Dedifferentiated amniotic fluid mesenchymal stem cell (primary cell): ENCODE data around the gene FZR1.
A peak's percentile ranks its signal among the peaks of the same experiment; 100 is the strongest.

Experiments used
- DNase-seq: peaks from one replicate; pipeline ENCODE4 v3.0.0-alpha.2; 2016; ENCODE audit errors: extremely low spot score

Gene FZR1

DNA sequence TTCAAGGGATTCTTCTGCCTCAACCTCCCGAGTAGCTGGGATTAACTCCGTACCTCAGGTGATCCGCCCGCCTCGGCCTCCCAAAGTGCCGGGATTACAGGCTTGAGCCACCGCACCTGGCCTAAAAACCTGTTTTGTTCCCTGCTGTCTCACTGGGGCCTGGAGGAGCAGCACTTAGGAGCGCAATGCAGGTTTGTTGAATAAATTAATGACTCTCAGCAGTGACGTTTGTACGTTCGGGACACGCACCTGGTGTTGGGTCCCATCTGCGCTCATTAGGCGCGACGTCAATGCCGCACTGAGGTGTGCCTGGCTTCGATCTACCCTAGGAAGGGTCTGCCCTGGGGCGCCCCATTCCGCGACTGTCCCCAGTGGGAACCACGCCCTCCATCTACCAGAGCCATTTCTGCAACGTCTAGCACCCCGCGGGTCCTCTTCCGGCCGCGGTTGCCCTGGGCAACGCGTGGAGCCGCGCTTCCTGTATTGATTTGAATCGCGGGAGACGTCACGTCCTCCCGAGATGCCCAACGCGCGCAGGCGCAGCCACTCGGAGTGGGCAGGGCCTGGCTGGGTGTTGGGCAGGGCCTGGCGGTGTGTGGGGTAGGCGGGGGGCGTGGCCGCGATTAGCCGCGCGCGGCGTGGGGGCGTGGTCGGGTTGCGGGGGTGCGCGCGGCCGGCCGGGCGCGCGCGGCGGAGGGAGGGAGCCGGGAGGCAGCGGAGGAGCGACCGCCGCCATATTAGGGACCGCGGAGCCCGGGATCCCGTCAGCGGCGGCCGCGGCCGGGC, at the start of gene FZR1:
TSS of gene FZR1 (plus strand) at position 714 of the 786 bp plus-strand sequence. CDS start 16,679 bp downstream, outside the sequence.
- peak; percentile 98 for DNase-seq

DNA sequence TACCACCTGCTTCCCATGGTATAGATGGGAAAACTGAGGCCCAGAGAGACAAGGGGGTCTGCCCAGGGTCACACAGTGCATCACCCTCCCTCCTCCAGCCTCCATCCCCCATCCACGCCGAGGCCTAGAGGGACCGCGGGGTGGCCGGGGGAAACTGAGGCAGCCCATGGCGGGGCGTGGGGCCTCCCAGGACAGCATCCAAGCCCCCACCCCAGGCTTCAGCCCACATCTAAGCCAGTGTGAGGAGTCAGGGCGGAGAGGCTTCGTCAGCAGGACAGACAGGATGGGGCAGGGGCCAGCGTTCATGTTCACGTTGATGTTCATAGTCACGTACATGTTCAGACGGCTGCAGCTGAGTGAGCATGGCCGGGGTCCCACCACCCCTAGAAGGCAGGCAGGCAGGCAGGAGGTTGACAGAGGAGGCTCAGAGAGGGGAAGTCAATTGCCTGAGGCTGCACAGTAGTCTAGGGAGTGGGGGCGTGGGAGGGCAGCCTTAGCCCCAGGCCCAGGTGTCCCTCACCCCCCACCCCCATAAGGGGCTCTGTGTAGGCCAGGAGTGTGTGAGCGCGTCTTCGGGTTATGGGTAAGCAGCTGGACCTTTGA, 49.1 kb upstream of the FZR1 start:
- DNase-seq: no peak

DNA sequence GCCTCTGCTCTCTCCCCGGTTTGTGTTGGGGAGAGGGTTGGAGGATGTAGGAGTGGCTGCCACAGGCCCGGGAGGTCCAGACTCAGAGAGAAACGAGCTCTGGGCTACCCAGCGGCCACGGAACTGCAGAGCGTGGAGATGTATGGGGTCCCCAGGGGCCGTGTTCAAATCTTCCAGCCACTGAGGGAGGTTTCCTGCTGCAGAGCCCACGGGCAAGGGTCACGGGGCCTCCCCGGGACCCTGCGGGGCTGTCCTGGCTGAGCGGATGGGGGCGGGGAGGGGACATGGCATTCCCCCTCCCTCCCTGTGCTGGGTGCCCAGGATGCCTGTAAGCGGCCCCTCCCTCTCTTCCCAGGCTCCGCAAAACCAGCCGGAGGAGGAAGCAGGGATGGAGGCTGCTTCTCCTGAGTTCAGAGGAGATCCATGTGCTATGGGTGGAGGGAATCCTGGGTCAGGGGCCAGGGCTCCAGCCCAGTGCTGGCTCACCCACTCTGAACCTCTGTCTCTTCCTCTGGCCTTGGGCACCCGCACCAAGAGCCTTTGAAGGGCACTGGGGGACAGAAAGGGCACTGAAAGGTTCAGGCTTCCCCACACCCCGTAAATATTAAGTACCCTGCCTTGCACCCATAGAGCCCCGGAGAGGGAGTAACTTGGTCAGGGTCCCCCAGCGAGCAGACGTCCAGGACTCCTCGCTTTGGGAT, 48.4 kb upstream of the FZR1 start:
- no peak for DNase-seq

DNA sequence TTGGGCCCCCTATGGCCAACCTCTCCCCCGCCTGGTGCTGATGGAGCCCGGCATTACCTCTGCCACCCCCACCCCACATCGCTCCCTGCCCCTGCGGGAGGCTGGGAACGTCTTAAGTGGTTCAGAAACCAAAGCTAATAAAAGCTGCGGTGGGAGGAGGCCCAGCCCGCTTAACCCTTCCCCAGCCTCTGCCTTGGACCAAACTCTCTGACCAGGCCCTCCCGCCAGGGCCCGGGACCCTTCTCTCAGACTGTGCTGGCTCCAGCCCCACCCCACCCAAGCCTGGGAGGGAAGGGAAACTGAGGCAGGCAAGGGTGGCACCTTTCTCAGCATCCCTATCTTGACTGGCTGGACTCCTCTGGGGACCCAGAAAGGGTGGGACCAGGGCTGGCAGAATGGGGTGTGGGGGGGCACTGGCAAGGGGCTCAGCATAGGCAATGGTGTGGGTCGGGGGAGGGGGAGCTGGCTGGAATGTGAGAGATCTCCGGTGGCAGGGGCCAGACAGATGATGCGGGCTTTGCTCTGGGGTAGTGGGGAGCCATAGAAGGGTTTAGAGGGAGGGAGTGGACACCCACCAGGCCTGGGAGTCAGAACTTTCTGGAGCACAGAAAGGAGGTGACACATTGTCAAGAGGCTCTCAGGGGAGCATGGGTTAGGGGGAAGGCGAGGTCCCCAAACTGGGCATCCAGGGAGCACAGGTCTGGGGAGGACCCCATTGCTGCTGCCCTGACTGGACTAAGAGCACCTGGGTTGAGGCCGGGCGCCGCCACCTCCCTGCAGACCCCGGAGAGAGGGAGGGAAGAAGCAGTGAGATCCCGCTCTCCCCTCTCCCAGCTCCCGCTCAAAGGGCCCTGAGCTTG, 47.7 kb upstream of the FZR1 start:
- DNase-seq: no peak

DNA sequence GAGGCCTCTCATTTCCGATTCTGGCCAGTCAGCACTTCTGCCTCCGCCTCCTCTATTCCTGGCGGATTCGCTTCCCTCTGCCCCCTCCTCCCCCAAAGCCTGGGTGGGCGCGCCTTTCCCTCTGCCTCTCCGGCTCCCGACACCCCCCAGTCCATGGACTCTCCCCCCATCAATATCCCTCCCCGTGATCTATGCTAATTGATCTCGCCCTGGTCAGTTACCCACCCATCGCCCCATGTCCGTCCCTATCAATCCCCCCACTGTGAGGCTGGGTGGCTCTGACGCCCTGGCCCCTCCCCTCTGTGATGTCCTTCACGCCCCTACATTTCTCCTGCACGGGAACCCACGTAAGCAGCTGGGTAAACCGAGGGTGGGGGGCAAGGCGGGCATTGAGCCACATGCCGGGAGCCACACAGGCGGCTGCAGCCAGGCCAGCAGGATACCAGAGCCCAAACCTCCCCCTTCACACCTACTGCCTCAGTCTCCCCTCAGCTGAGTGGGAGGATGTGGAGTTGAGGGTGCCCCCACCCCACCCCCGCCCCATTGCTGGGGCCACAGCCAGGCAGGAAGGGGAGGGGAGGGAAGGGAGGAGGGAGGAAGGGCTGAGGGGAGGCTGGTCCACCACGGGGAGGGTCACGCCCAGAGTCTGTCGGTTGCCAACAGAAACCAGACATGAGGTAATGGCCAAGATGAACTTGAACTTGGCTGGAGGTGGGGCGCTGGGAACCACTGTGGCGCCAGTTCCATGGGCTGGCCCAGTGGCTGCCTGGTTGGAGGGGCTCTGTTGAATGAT, 46.8 kb upstream of the FZR1 start:
- peak; percentile 57 for DNase-seq

DNA sequence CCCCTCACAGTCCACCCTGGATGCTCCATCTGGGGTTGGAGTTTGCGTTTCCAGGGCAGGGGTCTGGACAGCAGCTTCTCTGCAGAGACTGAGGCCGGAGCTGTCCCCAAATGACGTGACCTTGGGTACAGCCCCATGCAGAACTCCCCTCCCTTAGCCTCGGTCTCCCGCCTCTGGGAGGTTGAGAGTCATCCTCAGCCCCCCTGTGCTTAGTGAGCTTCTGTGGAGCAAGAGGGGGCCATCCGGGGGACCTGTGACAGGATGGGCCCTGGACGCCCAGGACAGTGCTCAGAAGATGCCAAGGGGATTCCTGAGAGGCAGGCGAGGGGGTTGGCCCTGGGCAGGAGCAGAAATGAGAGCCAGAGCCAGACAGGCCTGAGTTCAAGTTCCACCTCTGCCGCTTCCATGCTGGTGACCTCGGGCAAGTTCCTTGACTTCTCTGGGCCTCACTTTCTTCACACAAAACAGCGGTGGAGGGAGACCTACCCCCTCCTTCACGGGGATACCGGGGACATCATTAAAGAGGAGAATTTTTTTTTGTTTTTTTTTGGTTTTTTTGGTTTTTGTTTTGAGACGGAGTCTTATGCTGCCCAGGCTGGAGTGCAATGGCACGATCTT, 46.0 kb upstream of the FZR1 start:
- DNase-seq: no peak

DNA sequence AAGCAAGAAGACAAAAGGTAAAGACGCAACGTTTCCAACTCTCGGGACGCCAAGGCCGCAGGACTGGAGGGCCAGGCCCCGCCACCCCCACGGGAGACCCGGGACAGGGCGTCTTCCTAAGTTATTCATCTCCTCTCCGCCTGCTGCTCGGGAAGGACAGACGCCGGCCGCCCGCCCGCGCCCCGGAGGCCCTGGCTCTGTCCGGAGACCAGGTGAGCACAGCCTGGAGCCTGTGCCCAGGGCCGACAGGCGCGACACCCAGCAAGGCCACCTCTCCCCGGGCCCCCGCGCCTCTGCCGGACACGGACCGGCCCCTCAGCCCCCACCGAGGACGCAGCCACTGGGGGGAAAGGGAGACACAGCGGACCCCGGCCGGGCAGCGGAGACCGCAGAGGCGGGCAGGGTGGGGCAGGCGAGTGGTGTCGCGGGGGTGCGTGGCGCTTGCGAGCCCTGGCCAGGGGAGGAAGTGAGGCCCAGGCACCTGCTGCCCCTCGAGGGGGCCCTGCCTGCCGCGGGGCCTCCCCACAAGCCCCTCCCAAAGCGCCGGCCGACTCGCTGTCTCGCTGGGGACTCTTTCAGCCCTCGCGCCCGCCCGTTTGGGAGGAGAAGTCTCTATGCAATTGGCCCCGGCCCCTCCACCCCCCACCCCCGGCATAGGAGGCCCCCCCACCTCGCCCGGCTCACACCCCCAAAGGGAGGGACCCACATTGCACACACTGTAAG, 43.0 kb upstream of the FZR1 start:
- no peak for DNase-seq

DNA sequence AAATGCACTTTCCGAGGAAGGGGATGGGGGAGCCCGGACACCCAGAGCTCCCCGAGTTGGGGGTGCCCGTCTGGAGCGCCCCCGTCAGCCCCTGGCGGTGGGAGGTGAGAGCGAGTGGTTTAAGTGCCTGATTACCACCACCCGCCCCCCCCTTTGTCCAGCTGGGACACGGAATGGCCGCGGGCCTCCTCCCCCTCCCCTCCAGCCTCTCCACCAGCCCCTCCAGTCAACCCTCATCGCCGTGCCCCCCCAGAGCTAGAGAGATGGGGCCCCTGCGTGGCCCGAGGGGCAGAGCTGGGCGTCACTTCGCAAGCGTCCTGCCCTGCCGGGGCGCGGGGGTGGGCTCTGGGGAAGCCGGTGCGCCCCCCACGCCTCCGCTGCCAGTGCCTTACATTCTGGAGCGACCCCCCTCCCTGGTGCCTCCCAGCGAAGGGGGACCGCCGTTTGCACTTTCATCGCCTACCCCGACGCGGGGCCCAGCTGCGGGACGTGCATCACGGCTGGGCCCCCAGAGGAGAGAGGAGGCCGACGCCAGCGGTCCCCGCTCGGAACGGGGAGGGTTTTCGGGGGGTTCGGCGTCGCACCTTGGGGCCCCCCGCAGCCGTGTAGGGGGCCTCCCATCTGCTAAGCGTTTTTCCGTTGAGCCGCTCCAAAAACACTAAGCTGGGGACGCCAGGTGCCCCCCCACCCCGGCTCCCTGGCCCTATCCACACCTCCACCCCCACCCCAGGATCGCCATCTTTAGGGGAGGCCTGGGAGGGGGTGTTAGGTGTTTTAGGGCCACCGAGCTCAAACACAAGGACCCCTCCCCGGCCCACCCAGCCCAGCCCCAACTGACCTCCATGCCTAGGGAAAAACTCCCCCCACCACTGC, 42.2 kb upstream of the FZR1 start:
- DNase-seq: no peak

DNA sequence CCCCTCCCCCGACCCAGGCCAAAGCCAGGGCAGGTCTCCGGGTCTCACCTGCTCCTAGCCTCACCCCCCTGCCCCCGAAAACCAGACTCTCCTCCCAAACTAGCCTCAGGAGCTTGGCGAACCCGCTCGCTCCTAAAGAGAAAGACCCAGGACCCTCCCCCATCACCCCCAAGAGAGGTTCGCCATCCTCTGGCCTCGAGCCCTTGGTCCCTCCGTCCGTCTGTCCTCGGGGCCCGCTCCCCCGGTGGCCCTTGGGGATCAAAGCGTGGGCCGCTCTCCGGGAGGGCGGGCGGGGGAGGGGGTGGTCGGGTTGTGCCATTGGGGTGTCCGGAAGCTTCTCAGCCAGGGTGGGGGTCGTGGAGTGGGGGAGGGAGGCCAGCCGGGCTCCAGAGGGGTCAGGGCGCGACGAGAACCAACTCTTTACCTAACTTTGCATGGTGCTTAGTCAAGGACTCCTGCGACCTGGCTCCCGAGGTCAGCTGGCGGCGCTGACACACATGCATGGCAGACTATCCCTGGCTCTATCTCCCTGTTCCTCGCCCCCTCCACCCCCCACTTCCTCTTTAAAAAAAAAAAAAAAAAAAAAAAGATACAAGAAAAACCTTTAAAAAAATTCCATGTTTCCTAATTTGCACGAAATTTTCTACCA, 41.4 kb upstream of the FZR1 start:
- no peak for DNase-seq

DNA sequence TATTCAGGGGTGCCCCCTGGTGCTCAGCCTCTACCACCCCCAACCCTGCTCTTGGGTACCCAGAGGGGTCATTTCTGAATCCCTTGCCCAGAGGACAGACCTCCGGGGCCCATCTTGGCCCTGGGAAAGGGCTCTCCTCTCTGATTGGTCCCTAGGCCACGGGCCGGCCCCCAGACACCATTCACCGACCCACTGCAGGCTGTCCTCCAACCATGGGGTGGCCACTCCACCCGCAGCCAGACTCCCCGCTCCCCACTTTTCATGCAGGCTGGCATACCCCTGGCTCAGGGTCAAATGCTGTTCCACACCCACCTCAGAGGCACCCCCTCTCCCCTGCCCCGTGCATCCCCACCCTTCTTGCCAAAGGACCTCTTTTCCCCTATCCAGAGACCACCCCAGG, 40.6 kb upstream of the FZR1 start:
- no peak for DNase-seq

DNA sequence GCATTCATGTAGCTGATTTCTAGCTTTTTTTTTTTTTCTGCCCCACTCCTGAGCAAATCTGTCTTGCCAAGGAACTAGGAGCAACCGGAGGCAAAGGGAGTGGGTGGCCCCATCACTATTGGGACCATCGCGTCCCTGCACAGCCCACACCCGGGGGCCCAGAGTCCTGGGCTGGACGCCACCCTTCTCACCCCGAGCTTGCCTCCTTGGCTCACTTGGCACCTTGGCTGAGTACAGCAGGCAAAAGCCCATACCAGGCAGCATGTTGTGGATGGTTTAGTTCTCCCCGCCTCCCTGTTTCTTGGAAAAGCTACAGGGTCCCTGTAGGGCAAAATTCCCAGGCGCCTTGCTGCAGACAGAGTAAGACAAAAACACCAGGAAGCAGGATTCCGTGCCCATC, 39.5 kb upstream of the FZR1 start:
- DNase-seq: no peak

DNA sequence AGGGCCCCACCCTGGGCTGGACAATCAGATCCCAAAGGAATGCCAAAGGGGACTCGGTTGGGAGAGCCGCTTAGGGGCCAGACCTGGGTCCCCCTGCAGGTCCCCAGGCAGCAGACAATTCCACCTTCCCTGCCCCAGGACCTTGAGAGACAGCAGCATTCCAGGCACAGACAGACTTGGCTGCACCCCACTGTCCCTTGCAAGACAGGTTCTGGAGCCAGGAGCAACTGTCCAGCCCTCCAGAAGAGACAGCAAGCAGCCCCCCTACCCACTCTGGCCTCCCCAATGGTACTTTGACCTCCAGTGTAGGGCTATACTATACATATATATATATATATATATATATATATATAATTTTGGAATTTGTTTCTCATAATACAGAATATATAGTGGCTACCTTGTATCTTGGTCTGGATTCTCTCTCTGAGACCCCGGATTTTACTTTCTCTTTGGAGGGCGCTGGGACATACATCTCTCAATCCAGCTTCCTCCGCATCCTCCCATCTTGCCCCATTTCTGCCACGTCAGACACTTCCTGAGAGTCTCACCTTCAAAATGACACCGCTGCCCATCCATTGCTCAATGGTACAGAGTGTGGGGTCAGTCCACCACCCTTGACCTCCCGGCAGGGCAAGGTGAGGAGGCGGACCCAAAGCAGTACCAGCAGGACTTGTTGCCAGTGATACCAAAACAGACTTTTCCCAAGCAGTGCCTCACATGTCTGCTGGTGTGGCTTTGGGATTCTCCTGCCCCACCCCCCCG, 38.5 kb upstream of the FZR1 start:
- no peak for DNase-seq

DNA sequence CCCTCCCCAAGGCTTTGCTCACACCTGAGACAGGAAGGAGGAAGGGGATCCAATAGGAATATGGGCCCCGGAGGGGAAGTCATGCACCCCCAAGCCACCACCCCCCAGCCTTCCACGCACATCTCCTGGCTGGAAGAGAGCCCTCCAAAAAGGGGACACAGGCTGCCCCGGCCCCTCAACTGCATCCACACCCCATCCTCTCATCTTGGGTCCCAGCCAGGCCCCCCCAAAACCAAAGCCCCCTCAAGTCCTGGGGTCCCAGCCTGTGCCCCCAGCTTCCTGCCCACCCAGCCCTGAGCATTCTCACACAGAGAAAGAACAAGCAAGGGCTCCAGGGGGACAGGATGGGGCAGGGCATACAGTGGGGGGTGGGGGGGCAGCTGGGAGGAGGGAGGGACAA, 37.9 kb upstream of the FZR1 start:
- DNase-seq: no peak

DNA sequence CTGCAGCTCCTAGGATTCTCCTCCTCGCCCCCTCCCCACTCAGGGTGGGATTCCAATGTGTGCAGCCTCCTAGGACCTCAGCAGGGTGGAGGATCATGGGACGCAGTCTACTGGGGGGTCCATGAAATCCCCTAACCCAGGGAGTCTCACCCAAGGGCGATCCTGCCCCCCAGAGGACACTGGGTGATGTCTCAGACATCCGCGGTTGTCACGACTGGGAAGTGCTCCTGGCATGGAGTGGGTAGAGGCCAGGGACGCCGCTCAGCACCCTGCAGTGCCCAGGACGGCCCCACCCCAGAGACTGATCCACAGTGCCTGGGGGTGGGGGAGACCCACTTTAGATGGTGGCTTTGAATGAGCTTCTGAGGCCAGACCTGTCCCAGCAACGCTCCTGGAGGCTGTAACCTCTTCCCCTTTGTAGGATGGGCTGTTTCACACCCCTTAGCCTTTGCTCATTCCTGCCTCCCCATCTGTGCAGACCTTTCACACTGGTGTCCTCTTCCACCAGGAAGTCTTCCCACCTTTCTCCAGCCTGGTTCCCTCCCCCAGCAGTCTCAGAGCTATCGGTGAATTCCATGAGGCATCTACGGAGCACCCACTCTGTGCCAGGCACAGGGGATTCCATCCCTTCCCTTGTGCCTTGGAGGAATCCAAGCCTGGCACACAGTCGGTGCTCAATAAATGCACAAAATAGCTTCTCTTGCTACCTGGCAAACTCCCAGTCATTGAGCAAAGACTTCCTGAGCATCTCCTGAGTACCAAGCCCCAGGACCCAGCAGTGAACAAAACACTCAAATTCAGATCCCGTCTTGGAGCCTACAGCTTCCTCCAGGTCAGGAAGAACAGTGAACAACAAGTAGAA, 36.2 kb upstream of the FZR1 start:
- no peak for DNase-seq

DNA sequence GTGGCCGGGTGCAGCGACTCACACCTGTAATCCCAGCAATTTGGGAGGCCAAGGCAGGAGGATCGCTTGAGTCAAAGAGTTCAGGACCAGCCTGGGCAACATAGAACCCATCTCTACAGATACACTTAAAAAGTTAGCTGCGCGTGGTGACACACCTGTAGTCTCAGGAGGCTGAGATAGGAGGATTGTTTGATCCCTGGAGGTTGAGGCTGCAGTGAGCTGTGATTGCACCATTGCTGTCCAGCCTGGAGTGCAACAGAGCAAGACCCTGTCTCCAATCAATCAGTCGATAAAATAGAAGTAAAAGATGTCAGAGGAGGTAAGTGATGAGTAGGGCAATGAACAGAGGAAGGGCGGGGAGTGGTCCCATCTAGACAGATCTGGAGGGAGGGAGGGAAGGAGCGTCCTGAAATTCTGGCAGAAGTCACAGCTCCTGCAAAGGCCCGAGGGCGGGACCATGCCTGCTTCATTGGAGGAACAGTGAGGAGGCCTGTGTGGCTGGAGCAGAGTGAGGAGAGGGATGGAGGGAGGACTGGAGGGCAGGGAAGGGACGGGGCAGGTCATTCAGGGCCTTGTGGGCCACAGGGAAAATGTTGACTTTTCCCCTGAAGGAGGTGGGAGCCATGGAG, 35.5 kb upstream of the FZR1 start:
- no peak for DNase-seq

DNA sequence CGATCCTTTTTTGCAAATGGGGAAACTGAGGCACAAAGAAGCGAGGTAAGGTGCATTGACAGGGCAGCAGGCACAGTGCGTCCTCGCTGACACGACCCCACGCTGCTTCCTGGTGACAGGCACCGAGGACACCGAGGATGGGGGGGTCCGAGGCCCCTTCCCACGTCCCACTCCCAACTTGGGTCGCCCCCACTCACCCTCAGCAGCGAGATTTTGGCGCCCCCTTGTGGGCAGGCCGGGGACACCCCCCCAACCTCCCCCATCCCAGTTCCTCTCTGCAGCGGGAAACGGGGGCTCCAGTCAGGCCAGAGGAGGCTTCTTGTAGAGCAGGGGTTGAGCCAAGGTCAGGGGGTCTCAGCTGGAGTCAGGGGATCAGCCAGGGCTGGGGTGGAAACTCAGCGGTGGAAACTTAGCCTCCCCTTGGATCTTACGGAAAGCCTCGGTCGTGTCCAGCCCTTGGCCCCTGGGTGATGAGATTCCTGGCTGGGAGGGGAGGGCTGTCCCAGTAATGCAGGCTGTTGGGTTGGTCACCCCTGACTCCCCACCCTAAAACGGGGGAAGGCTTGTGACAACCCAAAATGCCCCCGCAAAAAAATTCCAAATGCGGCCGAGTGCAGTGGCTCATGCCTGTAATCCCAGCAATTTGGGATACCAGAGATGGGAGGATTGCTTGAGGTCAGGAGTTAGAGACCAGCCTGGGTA, 34.0 kb upstream of the FZR1 start:
- DNase-seq: no peak
